HTR-8/SVneo (cell line): ENCODE measurements around the gene HOOK2.

Experiments used
- DNase-seq: peaks from one replicate; pipeline ENCODE4 v3.0.0; 2011; ENCODE audit warnings: low spot score, mixed read lengths; ENCODE audit not compliant: insufficient read length
- FAIRE-seq: peaks from 2 replicates; lab custom pipeline; 2011; peaks lifted over from hg19 to GRCh38; lab: Jason Lieb, UNC

The HOOK2 gene

DNA sequence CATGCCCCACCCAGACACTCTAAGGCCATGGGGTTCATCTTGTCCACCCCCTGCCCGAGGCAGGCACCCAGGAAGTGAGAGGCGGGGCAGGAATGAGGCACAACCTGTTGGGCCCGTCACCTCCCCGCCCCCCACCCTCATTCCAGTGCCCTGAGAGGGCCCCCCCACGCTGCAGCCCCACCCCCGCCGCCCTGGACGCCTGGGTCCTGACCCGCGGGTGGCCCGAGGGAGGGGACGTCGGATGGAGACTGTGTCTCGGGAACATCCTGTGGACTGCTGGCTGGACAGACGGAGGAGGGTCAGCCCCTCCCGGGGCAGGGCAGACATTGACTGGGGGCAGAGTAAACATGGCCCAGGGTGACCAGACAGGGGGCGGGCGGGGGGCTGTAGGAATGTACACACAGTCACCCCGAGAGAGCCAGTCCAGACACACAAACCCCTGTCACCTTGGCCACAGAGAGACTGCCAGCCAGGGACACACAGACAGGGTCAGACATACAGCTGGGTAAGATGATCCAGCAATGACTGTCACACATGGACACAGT lies 8.6 kb upstream of the HOOK2 start:
- DNase-seq = no peak
- no peak for FAIRE-seq

DNA sequence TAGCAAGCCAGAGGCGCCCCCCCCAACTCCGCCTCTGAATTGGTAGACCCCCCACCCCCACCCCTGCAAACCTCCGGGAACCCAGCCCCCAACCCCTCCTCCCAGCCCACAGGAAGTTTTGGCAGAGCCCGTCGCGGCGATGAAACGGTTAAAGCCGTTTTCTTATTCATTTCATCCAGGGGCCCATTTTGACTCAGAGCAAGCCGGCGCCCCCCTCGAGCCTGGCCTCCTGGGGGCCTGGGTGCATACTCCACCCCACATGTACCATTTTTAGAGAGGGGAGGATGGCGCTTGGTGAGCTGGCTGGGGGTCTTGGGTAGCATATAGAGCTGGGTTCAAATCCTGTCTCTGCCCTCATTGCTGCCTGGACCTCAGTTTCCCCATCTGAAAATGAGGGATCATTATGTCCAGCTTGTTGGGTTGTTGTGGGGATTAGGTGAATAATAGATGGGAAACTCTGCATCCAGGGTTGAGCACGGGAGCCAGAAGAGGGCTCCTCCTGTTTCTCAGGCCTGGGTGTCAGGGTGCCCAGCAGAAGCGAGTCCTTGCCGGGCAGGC lies 8.0 kb upstream of the HOOK2 start:
- FAIRE-seq = no peak
- no peak for DNase-seq

DNA sequence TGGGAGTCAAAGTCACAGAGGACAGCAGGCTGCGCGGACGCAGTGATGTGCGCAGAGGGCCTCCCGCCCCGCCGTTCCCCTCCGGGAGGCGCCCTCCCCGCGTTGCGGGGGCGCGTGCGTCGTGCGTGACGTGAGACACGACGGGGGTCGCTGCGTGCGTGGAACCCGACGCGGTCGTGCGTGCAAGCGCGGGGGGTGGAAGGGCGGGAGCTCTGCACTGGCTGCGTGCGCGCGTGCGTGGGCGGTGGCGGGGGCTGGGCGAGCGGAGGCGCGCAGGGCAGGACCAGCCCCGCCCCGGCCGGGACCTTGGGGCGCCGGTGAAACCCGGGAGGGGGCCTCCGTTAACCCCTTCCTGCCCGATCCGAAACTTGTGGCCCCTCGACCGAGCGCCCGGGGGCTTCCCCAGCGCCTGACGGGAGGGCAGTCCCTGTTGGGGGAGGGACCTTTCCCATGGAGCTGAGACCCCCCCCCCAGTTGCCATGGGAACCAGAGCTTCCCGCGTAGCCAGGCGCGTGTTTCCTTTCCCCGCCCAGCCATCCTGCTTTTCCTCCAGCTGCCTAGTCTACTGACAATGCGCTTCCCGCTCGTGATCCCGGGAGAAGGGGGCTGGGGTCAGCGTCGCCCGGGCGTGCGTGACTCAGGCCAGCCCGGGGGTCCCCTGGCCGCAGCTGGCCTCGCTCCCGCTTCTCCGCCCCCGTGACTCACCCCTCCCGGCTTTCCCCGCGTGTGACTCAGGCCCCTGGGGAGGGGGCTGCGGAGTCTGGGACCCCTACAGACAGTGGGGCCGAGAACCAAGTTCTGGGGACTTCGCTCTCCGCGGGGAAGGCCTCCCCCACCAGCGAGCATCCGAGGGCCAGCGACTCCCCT lies 7.3 kb upstream of the HOOK2 start:
- FAIRE-seq (peak; percentile 55), DNase-seq (no peak)

DNA sequence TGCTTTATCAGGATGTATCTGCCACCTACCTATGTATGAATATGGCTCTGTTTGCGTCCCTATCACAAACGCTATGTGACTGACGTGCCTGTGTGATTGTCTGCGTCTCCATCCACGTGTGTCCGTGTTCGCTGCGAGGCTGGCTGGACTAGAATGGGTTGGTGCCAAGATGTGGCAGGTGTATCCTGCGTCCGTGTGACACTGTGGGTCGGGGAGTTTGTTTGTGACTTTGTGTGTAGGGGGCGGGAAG lies 6.7 kb upstream of the HOOK2 start:
- no peak for DNase-seq
- no peak for FAIRE-seq

DNA sequence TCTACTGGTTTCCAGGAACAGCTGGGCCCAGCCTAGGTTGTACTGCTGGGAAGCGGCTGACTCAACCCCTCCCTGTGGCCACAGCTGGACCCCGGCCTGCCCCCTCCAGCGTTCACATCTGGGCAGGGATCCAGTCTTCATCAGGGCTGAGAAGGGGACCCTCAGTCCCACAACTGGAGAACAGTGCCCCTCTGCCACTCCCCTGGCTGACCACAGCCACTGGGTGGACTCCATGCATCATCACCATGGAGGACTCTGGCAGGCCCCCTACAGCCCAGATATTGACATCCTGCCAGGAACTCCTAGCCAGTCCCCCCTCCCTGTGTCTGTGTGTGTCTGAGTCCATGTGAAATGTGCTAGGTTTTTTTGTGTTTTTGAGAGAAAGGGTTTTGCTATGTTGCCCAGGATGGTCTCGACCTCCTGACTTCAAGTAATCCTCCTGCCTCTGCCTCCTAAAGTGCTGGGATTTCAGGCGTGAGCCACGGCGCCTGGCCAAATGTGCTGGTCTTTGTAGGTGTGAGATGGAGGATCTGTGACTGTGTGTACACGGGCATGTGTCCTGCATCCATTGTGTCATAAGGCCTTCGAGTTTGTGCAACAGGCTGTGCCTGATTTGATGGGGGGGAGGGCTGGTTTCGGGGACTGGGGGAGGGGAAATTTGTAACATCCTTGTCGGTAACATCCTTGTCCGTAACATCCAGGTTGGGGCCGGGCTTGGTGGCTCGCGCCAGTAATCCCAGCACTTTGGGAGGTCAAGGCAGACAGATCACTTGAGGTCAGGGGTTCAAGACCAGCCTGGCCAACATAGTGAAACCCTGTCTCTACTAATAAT lies 4.0 kb upstream of the HOOK2 start:
- no peak for DNase-seq
- FAIRE-seq = no peak

DNA sequence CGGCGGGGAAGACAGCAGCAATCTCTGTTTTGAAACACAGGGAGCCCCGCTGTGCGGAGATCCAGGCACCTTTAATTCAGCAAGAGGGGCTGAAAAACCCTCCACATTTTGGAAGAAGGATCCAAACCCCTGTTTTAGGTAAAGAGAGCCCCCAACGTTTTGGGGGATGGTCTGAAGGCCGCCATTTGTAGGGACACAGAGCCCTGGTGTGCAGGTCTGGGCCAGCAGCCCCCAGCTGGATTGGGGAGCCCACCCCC lies 3.5 kb upstream of the HOOK2 start:
- FAIRE-seq = no peak

DNA sequence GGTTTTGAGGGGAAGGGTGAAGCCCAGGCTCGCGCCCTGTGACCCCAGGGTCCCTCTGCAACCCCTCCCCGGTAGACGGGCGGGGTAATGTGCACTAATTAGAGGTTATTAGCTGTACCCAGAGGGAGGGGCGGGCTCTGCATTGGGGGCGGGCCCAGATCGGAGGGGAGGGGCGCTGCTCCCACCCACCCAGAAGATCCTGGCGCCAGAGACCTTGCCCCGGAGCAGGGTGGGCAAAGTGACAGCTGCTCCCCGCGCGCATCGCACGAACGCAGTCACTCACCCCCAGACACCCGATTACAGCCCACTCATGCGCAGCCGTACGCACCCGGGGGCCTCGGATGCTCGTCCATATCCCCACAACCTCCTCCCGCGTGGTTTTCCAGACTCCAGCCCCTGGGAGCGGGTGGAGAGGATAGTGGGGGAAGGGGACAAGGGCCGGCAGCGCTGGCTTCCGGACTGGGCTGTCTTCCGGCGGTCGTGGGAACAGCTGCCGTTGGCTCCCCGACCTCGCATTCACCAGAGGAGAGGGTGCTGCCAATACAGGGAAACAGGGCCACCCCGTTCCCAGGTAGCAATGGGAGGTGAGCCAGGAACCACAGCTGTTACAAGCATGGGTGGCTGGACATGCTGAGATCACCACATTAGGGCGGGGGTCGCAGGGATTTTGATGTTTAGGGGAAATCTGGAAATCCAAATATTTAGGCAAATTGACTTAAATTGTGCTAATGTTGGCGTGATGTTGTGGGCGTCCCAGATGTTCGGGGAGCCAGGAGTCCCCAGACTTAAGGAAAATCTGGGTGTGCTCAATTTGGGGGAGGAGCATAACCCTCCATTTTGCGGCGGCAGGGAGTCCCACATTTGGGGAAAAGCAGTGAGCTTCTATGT lies 2.9 kb upstream of the HOOK2 start:
- FAIRE-seq (peak; percentile 63), DNase-seq (no peak)

More for the DNA sequence above, 3.5 kb upstream of the HOOK2 start:
- DNase-seq = no peak

DNA sequence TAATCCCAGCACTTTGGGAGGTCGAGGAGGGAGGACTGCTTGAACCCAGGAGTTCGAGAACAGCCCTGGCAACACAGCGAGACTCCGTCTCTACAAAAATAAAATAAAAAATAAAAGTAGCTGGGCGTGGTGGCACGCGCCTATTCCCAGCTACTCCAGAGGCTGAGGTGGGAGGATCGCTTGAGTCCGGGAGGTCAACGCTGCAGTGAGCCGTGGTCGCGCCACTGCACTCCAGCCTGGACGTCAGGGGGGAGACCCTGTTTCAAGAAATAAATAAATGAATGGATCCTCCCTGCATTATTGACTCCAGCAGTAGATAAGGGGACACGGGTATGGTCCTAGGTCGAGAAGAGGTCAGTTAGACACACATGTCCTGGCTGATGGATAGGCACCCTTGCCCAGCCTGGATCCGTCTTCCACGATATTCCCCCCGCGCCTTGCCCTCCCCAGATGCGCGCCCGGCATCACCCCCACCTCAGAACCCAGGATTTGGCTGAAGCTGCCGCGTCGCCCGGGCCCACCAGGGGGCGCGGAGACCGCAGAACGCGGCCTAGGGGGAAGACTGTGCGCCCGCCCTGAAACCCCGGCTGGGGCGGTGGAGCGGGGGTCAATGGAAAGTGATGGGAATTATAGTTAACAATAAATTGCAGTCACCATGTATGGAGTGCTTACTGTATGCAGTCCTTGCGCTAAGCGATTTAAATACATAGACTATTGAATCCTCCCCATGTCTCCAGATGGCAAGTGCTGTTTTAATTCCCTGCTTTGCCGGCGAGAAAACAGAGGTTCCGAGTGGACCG lies 2.1 kb upstream of the HOOK2 start:
- DNase-seq = no peak
- FAIRE-seq = peak; percentile 13

DNA sequence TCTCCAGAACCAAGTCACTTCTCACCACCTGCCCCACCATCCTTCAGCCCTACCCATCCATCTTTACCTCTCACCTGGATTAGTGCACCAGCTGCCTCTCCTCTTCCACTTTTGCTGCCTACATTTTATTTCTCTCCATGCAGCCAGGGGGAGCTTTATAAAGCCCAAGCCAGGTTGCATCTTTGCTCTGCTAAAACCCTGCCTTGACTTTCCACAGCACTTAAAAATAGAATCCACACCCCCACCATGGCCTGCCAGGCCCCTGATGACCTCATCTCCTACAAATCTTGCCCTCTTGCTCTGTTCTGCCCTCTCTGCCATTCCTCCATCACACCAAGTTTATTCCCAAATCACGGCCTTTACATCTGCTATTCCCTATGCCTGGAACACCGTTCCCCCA lies 1.8 kb downstream of the HOOK2 start:
- DNase-seq (no peak), FAIRE-seq (no peak)

DNA sequence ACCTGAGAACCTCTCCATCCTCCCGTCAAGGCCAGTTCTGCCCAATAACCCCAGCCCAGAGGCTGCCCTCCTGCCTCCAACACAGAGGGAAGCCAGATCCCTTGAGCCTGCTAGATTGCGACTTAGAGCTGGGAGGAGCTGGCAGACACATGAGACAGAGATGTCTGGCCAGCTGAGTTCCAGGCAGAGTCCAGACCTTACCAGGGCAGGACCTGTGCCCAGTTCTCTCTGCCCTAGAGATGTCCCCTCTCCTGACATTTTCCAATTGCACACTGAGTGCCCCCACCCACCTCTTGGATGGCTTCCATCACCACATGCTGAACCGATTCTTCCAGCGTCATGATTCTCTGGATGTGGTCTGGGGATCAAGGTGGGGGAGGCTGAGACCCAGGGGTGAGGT lies 3.0 kb downstream of the HOOK2 start:
- FAIRE-seq = no peak

DNA sequence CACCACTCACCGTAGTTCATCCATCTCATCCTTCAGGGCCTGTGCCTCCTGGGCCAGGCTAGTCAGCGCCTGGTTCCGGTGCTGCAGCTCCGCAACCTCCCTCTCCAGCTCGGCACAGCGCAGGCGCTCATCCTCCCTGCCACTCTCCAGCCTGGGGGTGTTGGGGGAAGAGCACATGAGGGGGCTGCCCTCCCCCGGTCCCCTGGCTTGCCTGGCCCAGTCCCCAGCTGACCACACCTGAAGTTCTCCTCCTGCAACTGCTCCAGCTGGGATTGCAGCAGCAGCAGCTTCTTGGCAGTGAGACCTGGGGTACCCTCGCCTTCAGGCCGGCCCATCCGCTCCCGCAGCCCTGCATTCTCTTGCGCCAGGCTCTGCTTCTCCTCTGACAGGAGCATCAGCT lies 4.4 kb downstream of the HOOK2 start:
- DNase-seq (no peak), FAIRE-seq (no peak)

More for the DNA sequence above, 3.0 kb downstream of the HOOK2 start:
- DNase-seq = no peak

DNA sequence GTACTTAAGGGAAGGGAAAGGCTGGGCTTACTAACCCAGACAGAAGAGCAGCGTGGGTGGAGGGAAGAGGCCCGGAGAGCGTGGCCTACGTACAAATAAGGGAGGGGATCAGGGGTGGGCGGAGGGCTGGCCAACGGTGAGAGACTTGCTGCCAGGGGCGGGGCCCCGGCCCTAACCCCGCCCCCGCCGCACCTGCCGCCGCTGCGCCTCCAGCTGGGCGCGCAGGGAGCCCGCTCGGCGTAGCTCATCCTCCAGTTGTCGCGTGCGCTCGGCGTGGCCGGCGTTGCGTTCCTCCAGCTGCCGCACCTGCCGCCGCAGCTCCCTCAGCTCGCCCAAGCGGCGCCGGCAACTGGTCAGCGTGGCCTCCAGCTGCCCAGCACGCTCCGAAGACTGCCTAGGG lies 5.7 kb downstream of the HOOK2 start:
- DNase-seq (no peak), FAIRE-seq (no peak)

DNA sequence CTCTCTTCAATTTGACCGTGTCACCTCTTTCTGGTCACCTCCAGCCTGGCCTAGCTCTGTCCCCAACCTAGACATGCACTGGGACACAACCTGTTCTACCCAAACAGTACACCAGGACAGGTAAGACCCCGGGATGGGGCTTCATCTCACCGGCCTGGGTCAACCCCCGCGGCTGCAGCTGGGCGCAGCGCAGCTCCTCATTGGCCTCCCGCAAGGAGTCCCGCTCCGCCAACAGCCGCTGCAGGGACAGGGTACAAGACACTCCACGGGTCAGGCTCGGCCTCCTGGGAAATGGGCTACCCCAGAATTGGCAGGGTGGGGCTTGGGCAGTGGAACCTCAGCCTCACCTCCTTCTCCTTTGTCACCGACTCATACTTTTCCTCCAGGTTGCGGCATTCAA lies 7.7 kb downstream of the HOOK2 start:
- FAIRE-seq = no peak
- no peak for DNase-seq

DNA sequence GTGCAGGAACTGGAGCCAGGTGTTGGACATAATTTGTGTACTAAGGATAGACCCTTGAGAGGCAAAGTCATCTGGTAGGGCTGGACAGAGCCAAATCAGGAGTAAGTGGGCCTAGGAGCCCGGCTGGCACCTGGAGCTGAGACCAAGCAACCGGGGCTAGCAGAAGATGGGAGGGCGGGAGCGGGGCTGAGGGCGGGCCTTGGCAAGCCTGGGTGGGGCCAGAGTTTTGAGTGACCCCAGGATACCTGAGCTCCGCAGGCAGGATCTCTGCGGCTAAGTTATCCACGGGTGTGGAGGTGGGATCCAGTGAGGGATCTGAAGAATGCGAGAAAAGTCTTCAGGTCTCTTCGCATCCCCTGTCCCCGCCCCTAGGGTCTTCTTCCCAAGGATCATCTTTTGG lies 8.2 kb downstream of the HOOK2 start:
- no peak for DNase-seq
- no peak for FAIRE-seq

DNA sequence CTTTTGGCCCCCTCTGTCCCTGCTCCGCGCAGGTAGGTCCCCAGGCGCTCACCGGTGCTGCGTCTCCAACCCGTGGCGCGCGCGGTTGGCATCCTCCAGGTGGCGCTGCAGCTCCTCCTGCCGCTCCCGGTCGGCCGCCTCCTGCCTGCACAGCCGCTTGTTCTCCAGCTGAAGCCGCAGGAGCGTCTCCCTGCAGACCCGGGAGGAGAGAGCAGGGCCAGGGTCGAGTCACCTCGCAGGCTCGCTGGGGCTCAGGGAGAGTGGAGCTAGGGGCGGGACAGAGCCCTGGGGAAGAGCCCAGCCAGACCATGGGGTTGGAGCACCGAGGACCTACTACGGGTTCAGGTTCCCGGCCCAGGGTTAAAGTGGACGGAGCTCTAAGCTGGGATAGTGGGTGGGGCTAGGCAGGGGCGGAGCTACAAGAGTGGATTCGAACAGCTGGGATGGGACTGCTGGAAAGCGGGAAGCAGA lies 9.3 kb downstream of the HOOK2 start:
- DNase-seq (no peak), FAIRE-seq (no peak)

DNA sequence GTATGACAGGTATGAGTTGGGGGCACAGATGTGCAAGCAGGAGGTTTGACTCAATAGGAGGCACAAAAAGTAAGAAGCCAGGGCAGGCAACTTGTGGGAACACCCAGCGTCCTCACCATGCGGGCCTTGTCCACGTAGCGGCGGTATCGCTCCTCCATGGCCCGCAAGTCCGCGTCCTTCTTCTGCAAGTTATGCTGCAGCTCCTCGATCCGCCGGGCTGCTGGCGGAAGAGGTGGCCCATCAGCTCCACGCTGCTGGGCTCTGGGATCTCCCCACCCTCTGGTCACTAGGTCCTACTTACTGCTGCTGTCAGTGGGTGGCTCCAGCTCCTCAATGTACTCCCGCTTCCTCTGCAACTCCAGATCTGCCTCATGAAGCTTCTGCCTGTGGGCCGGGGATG lies 10.7 kb downstream of the HOOK2 start:
- no peak for FAIRE-seq

DNA sequence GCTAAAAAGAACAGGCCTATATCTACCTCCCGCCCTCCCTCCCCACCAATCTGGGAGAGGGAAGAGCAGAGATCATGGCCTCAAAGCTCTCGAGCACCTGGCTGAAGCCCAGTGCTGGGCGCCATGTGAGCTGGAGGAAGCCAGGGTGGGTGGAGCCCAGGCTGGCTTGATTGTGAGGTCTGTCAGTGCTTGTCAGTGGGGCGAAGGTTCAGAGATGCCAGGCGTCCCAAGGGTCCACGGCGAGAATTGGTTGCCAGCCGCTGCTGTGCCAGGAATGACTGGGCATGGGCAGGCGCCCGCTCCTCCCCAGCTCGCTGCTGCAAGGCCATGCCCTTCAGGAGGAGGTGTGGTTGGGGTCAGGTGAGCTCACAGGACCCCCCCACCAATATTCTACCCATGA lies 12.3 kb downstream of the HOOK2 start:
- DNase-seq = no peak
- FAIRE-seq = no peak

More for the DNA sequence above, 10.7 kb downstream of the HOOK2 start:
- DNase-seq = no peak

DNA sequence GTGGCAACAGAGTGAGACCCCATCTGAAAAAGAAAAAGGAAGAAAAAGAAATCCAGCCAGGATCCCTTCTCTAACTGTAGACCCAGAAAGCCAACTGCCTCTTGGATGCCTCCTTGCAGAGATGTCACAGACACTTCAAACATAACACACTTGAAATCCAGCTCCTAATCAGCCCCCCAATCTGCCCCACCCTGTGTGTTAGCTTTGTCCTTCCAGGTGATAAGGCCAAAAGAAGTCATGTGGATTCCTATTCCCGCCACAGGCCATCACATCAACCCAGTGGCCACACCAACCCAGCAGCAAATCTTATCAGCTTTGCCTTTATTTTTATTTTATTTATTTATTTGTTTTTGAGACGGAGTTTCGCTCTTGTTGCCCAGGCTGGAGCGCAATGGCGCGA lies 15.7 kb downstream of the HOOK2 start:
- no peak for DNase-seq
- no peak for FAIRE-seq

DNA sequence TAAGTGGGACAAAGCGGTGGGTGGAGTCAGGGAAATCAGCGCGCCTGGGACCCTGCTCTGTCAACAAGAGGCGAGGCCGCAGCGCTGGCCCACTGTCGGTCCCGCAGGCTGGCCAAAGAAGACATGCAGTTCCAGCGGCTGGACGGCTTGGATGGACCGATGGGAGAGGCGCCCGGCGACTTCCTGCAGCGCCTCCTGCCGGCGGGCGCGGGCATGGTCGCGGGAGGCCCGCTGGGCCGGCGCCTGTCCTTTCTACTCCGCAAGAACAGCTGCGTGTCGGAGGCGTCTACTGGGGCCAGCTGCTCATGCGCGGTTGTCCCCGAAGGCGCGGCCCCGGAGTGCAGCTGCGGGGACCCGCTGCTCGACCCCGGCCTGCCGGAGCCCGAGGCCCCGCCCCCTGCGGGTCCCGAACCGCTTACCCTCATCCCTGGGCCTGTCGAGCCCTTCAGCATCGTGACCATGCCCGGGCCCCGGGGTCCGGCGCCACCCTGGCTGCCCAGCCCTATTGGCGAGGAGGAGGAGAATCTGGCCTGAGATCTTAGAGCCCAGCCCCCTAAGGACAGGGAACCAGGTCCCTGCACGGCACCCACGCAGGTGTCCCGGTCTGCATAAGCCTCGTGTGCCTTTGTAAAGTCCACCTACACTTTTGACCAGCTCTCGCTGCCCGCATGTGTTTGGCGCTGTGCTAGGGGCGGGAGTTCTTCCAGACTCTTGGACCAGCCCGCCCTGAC lies 17.6 kb downstream of the HOOK2 start:
- no peak for FAIRE-seq
- no peak for DNase-seq
